SK-N-MC (cell line): ENCODE data around the gene MAZ.
"Not testable (repeated sequence)": the region's sequence is repeated elsewhere in the genome, so short reads cannot be mapped to it uniquely, and the experiment has no call there.

Experiments
- EZH2 ChIP-seq: fragments of 200-600 bp; sonication (generic); IDR thresholded peaks from one replicate; pipeline ENCODE4 v1.6.1; 2017; ENCODE audit warnings: antibody characterized with exemption
- FOXP2 ChIP-seq: optimal IDR thresholded peaks from 2 replicates; pipeline ENCODE3; 2011; ENCODE audit warnings: mild to moderate bottlenecking, moderate library complexity; ENCODE audit not compliant: insufficient read depth; ENCODE audit errors: extremely low read length, control extremely low read depth
- POLR2AphosphoS5 ChIP-seq: IDR thresholded peaks from 2 replicates; pipeline ENCODE4 v1.6.1; 2012; ENCODE audit warnings: mild to moderate bottlenecking, low read depth, low read length, borderline replicate concordance

GRCh38 chr16:29793153-29793552, 13.2 kb upstream of the MAZ start:
- TF ChIP-seq POLR2AphosphoS5, EZH2, FOXP2: not testable (repeated sequence)
